ENCODE data around the gene ZNF880.
"Not testable (repeated sequence)": the region's sequence is repeated elsewhere in the genome, so short reads cannot be mapped to it uniquely, and the experiment has no call there.

The ZNF880 gene

DNA sequence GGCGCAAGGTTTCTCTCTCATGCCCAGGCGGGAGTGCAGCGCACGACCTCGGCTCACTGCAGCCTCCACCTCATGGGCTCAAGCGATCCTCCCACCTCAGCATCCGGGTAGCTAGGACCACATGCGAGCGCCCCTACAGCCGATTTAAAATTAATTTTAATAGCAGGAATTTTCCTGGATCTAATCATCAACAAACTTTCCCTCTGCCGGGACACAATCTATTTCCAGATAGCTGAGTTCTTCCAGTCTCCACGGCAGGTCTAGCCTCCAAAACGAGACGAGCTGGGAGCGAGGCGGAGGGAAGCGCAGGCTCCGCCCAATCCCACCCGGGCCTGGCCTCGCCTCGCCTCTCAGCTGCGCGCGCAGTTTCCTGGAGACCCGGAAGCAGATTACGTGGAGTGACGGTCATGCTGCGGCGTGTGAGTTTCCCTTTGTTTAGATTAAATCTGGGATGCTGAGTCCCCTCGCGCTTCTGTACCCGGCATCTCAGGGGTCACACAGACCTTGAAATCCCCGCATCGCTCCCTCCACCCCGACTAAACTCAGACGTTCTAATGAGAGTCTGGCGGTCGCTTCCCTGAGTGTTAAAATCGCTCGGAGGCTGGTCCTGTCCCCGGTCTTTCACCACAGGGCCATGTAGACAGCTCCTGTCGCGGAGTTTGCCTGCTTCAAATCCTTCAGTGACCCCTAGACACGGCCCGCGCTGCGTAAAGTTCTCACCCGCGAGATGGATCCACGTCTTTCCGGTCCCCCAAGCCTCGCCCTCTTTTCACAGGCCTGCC is at the start of gene ZNF880:
TSS of gene ZNF880 (plus strand) at position 365 of the 782 bp plus-strand sequence. CDS start at position 408, 43 bp downstream.
- peak; percentile 90 for DNase-seq

- no peak for DNase-seq
Observed at GRCh38 chr19:52322429-52322828, 47.3 kb upstream of the ZNF880 start.

GRCh38 chr19:52331757-52332156 is 38.0 kb upstream of the ZNF880 start:
- no peak for DNase-seq

DNA sequence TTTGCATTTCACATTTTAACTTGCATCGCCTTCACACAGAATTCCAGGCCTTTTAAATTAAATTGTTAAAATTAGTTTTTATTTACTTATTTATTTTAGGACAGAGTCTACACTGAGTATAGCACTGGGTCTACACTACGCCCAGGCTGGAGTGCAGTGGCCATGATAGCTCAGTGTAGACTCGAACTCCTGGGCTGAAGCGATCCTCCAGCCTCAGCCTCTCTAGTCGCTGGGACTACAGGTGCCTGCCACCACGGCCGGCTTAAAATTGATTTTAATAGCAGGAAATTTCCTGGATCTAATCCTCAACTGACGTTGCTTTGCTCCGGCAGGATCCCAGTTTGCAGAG is 34.0 kb upstream of the ZNF880 start:
- DNase-seq, result no peak

GRCh38 chr19:52336117-52336790 is 33.5 kb upstream of the ZNF880 start, which contains the start of gene ZNF610:
Gene ZNF610 (plus strand): TSS chr19:52336243. CDS start chr19:52349173, 12,930 bp downstream.
- DNase-seq, result peak; percentile 88 to 90

- no peak for DNase-seq
Observed at GRCh38 chr19:52336791-52337381, 32.8 kb upstream of the ZNF880 start.

DNA sequence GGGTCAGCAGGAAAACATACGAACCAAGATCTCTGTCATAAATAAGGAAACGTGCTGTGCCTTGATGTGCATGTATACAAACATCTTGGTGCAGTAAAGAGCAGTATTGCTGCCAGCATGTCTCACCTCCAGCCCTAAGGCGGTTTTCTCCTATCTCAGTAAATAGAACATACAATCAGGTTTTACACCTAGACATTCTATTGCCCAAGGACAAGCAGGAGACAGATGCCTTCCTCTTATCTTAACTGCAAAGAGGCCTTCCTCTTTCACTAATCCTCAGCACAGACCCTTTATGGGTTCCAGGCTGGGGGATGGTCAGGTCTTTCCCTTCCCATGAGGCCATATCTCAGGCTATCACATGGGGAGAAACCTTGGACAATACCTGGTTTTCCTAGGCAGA is 30.7 kb upstream of the ZNF880 start:
- DNase-seq, result not testable (repeated sequence)

- DNase-seq, result peak; percentile 32 to 47
Observed at GRCh38 chr19:52343548-52343947, 26.2 kb upstream of the ZNF880 start.

DNA sequence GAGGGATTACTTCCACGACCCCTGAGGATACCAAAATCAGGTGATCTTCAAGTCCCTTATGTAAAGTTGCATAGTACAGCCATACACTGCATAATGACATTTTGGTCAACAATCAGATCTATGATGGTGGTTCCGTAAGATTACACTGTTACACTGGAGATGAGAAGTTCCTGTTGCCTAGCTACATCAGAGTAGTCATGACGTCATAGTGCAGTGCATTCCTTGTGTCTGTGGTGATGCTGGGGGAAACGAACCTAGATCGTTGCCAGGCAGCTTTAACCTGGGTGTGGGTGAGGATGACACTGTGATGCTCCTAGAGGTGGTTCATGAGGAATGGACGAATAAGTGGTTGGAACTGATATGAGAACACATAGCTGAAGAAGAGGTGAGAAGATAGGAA is 24.6 kb upstream of the ZNF880 start:
- no peak for DNase-seq

- DNase-seq, result no peak
Observed at GRCh38 chr19:52351512-52351911, 18.2 kb upstream of the ZNF880 start.

- DNase-seq, result no peak
Observed at GRCh38 chr19:52366414-52366824, 3.3 kb upstream of the ZNF880 start.

- no peak for DNase-seq
Observed at GRCh38 chr19:52370341-52370710, 603 bp downstream of the ZNF880 start.

DNA sequence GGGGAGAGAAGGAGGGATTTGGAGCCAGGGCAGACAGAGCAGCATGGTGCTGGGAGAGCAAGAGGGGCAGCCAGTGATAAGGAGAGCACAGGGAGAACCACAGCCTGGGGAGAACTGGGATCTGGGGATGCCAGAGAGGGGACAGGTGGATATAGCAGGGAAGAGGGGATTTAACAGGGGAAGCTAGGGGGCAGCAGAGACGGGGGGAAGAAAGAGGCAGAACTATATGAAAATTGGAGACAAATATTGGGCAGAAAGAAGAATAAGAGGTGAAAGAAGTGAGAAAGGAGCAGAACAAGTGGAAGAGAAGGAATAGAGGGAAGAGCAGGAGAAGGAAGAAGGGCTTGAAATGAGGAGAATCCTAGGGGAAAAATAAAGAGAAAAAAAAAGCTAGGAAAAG is 21.4 kb downstream of the ZNF880 start:
- DNase-seq, result no peak

- DNase-seq, result peak; percentile 94
Observed at GRCh38 chr19:52397310-52398080, 27.8 kb downstream of the ZNF880 start, which contains the start of gene ZNF528. Gene ZNF528 (plus strand): TSS chr19:52397849. CDS start chr19:52402014, 4,165 bp downstream.

DNA sequence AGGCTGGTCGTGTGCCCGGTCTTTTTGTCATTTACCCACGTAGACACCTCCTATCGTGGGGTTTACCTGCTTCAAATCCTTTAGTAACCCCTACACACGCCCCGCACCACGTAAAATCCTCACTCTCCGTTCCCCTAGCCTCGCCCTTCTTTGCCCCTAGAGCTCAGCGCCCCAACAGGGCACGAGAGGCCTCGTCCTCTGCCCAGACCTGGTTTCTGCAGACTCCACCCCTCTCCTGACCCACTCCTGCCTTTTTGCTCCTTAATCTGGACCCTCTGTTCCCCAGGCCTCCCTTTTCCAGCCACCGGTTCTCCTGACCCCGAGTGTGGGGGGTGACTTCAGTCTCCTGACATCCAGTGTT is 28.3 kb downstream of the ZNF880 start:
- DNase-seq, result no peak

DNA sequence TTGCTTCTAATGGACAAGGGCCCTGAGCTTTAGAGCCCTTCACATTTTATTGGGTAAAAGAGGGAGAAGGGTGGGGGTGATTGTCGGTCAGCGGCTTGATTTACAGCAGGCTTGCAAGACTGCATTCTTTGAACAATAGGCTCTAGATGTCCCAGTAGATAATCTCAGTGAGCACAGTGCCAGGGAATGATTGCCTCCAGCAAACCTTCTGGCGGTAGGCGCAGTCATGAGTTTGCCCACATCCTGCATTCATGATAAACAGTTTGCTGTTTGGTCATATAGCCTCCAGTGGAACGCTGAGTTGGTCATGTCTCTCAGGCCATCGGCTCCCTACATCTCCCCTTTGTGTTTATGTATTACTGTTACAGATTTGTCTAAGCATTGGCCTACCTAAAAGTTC is 40.6 kb downstream of the ZNF880 start:
- no peak for DNase-seq

DNA sequence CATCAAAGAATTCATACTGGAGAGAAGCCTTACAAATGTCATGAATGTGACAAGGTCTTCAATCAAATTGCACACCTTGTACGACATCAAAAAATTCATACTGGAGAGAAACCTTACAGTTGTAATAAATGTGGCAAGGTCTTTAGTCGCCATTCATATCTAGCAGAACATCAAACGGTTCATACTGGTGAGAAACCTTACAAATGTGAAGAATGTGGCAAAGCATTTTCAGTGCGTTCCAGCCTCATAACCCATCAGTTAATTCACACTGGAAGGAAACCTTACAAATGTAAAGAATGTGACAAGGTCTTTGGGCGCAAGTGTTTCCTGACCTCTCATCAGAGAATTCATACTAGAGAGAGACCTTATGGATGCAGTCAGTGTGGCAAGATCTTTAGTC is 46.0 kb downstream of the ZNF880 start:
- no peak for DNase-seq

GRCh38 chr19:52428937-52429336 is 59.2 kb downstream of the ZNF880 start, which contains the start of gene ZNF534:
Gene ZNF534 (plus strand): TSS chr19:52429148. CDS start chr19:52431475, 2,327 bp downstream.
- no peak for DNase-seq

Measured in stimulated activated CD4-positive, alpha-beta T cell treated with anti-CD3 and anti-CD28 coated beads, Interleukin-2, amount 100 ng/mL, for 48 hours (primary cell).